HG02571 (cell line): ENCODE data around the gene SCAMP2.
"Not testable (repeated sequence)": the region's sequence is repeated elsewhere in the genome, so short reads cannot be mapped to it uniquely, and the experiment has no call there.

Experiments used
- ATAC-seq: cut with Tn5 transposase; IDR thresholded peaks from one replicate; pipeline ENCODE4 v1.9.1; 2021; ENCODE audit warnings: mild to moderate bottlenecking, moderate library complexity; ENCODE audit not compliant: unreplicated experiment

The SCAMP2 gene

GRCh38 chr15:74873036-74873755 is at the start of gene SCAMP2:
SCAMP2 (minus strand) TSS chr15:74873365; CDS start chr15:74873255, 110 bp downstream.
- peak; percentile 78 for ATAC-seq

- no peak for ATAC-seq
These were observed 47.3 kb upstream of the SCAMP2 start for GRCh38 chr15:74920456-74920855.

GRCh38 chr15:74917676-74918075 is 44.5 kb upstream of the SCAMP2 start:
- no peak for ATAC-seq

GRCh38 chr15:74913799-74914198 is 40.6 kb upstream of the SCAMP2 start:
- not testable (repeated sequence) for ATAC-seq

GRCh38 chr15:74913041-74913440 is 39.9 kb upstream of the SCAMP2 start:
- ATAC-seq: no peak

- no peak for ATAC-seq
These were observed 35.5 kb upstream of the SCAMP2 start for GRCh38 chr15:74908635-74909034.

GRCh38 chr15:74907163-74907870 is 34.2 kb upstream of the SCAMP2 start:
- no peak for ATAC-seq

GRCh38 chr15:74906450-74907162 is 33.4 kb upstream of the SCAMP2 start, which contains the start of gene FAM219B:
FAM219B (minus strand) TSS chr15:74906851; CDS start chr15:74906800, 51 bp downstream.
- ATAC-seq: peak; percentile 79

GRCh38 chr15:74906067-74906449 is 32.9 kb upstream of the SCAMP2 start:
- ATAC-seq: peak; percentile 13

- no peak for ATAC-seq
These were observed 31.1 kb upstream of the SCAMP2 start for GRCh38 chr15:74904190-74904805.

GRCh38 chr15:74903676-74904075 is 30.5 kb upstream of the SCAMP2 start:
- ATAC-seq: no peak

- no peak for ATAC-seq
These were observed 29.3 kb upstream of the SCAMP2 start for GRCh38 chr15:74902295-74903075.

- no peak for ATAC-seq
These were observed 28.5 kb upstream of the SCAMP2 start for GRCh38 chr15:74901612-74902063.

- ATAC-seq: no peak
These were observed 24.1 kb upstream of the SCAMP2 start for GRCh38 chr15:74897300-74897701.

GRCh38 chr15:74896316-74896715 is 23.2 kb upstream of the SCAMP2 start:
- no peak for ATAC-seq

- no peak for ATAC-seq
These were observed 22.7 kb upstream of the SCAMP2 start for GRCh38 chr15:74895830-74896229.

GRCh38 chr15:74894383-74894782 is 21.2 kb upstream of the SCAMP2 start:
- ATAC-seq: not testable (repeated sequence)

- ATAC-seq: no peak
These were observed 20.5 kb upstream of the SCAMP2 start for GRCh38 chr15:74893627-74894026.

- no peak for ATAC-seq
These were observed 19.8 kb upstream of the SCAMP2 start for GRCh38 chr15:74892931-74893330.

- ATAC-seq: no peak
These were observed 19.1 kb upstream of the SCAMP2 start for GRCh38 chr15:74892313-74892712.
